NCI-H69 (cell line): Measurements from ENCODE around the gene GRB14.
"Not testable (repeated sequence)": the region's sequence is repeated elsewhere in the genome, so short reads cannot be mapped to it uniquely, and the experiment has no call there.

ENCODE experiments used
- DNase-seq: peaks from one replicate; lab custom pipeline; 2025; lab: John Stamatoyannopoulos, UW

GRB14 gene

GRCh38 chr2:164558450-164558849, 62.8 kb downstream of the GRB14 start:
- no peak for DNase-seq

- no peak for DNase-seq
Observed at GRCh38 chr2:164554487-164554886, 66.8 kb downstream of the GRB14 start.

DNA sequence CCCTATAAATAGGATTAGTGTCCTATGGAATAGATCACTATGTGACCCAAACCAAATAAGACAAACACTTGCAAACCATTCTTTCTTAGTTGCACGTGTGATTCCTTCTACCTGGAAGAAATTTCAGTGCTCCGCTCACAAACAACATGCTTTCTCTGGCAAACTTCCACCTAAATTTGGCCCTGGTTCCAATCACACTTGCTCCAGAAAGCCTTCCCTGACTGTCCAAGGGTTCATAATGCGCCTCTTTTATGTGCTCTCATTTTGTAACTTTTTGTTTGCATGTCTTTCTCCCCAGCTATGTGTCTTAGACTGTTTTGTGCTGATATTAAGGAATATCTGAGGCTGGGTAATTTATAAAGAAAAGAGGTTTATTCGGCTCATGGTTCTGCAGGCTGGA, 69.8 kb downstream of the GRB14 start:
- DNase-seq, result no peak

GRCh38 chr2:164549705-164550104, 71.6 kb downstream of the GRB14 start:
- DNase-seq, result not testable (repeated sequence)

DNA sequence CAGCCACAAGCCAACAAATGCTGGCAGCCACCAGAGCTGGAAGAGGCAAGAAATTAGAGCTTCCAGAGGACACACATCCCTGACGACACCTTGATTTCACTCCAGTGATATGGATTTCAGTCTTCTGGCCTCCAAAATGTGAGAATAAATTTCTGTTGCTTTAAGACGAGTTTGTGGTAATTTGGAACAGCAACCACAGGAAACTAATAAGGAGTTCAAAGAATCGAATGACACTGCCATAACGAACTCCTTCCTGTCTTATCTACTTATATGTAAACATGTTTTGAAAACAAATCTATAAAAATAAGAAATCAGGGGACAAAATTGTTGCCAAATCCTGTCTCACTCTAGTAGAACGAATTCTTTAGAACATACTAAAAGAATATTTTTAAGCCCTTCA, 75.8 kb downstream of the GRB14 start:
- no peak for DNase-seq

DNA sequence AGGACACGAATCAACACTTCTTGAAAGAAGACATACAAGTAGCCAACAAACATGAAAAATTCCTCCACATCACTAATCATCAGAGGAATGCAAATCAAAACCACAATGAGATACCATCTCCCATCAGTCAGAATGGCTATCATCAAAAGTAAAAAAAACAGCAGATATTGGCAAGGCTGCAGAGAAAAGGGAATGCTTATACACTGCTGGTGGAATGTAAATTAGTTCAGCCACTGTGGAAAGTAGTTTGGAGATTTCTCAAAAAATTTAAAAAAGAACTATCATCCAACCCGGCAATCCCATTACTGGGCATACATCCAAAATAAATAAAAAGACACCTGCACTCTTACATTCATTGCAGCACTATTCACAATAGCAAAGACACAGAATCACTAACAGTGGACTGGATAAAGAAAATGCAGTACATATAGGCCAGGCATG, 78.7 kb downstream of the GRB14 start:
- DNase-seq, result no peak

GRCh38 chr2:164538240-164538866, 82.9 kb downstream of the GRB14 start:
- DNase-seq, result no peak

GRCh38 chr2:164535280-164536025, 85.8 kb downstream of the GRB14 start:
- DNase-seq, result no peak

DNA sequence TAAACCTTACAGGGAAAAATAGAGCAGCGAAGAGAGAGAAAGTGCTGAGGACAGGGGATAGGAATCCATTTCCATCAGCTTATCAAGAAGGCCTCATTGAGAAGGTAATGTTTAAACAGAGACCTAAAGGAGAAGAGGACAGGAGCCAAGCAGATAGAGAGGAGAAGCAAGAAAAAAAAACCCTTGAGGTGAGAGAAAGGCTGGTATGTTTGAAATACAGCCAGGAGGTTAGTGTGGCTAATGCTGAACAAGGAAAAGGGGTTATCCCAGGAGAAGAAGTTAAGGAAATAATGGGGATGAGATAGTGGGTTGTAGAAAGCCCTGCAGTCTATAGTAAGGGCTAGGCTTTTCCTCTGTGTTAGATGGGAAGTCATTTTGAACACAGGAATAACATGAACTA, 90.8 kb downstream of the GRB14 start:
- DNase-seq, result no peak

DNA sequence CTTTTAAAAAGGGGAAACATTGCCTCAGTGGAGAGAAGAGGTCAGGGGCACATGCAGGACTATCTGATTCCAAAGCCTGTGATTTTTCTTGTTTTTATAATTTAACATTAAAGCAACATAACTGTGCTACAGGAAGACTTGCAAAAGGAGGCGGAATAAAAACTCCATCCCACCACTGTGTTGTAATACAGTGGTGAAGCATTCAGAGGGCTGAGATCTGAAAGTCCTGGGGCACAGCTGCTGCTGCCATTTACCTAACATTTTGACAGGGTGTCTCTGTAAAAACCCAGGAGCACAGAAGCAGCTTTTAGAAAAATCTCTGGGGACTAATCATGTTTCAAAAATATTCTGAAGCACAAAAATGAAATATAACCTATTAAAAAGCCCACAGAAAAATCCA, 97.6 kb downstream of the GRB14 start:
- DNase-seq, result no peak

- no peak for DNase-seq
Observed at GRCh38 chr2:164523009-164523408, 98.3 kb downstream of the GRB14 start.

- DNase-seq, result no peak
Observed at GRCh38 chr2:164522561-164522981, 98.7 kb downstream of the GRB14 start.

DNA sequence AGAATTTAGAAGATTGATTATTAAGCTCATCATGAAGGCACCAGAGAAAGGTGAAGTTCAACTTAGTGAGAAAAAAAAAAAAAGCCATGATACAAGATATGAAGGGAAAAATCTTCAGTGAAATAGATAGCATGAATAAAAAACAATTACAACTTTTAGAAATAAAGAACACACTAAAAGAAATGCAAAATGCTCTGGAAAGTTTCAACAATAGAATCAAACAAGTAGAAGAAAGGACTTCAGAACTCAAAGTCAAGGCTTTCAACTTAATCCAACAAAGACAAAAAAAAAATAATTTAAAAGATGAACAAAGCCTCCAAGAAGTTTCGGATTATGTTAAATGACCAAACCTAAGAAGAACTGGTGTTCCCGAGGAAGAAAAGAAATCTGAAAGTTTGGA, 105.5 kb downstream of the GRB14 start:
- no peak for DNase-seq

GRCh38 chr2:164515030-164515429, 106.3 kb downstream of the GRB14 start:
- no peak for DNase-seq

DNA sequence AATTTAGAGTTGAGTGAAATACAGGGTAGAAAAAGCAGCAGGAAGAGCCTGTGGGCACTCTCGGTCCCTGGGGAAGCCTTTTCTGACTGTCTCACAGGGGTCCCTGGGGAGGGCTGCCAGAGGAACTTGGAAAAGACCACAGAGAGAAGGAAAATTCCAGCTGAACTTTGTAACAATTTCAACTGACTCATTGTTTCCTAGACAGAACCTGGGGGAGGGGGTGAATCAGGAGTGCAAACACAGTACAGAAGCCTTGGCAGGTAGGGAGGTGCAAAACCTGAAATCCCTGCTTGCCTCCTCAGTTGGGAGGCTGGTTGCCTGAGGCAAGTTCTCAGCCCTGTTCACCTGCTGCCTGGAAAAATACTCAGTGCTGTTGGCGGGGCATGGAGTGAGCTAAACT, 106.8 kb downstream of the GRB14 start:
- DNase-seq, result no peak

GRCh38 chr2:164512871-164513270, 108.4 kb downstream of the GRB14 start:
- no peak for DNase-seq

- DNase-seq, result no peak
Observed at GRCh38 chr2:164511738-164512137, 109.5 kb downstream of the GRB14 start.

- DNase-seq, result no peak
Observed at GRCh38 chr2:164510895-164511294, 110.4 kb downstream of the GRB14 start.

- DNase-seq, result no peak
Observed at GRCh38 chr2:164509137-164509877, 112.0 kb downstream of the GRB14 start.

- no peak for DNase-seq
Observed at GRCh38 chr2:164504253-164504652, 117.0 kb downstream of the GRB14 start.

DNA sequence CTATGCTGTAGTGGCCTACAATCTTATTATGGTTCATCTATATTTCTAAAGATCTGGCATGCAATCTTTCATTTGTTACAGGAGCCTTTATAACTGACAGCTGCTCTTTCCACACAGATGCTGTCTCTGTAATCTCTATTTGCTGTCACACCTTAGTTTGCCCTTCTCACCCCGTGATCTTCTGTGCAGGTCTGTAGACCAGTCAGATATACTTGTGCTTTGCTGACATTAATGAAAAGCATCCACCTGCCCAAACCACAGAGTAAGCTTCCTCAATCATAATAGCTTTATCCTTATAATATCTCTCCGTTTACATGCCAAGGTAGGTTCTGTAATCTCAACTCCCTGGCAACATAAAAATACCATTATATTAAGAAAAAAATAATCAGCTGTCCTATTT, 122.4 kb downstream of the GRB14 start:
- no peak for DNase-seq

DNA sequence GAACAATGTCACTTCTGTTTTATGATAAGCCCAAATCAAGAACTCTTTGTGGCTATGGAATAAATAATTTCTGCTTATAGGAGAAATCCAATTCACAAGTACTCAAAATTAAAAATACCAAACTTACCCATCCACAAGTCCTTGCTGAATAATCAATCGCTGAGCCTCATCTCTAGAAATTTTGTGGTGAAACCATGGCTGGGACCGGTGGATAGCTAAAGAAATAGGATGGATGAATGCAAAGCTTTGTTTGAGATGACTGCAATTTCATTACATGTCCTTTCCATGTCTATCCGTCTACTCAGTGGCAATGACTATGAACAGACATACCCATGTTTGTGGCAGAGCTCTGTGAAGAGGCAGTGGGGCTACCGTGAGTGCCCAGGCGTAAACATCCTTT, 124.4 kb downstream of the GRB14 start:
- DNase-seq, result no peak

DNA sequence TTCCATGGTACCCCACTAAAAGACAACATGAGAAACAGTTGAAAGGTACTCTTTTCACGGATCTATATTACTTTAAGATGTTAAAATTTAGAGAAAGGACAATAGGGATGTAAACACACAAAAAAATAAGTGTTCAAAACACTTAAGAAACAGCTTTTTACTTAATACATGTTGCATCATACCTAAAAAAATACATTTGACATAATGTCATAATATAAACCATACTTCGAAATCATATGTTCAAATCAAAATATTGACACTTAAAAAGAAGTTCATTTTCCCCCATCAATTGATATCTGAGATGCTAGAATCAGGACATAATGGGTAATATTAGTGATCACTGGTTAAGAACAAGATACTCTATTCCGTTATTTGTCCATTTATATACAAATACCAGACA, 124.9 kb downstream of the GRB14 start:
- DNase-seq, result no peak
